Hippocampal formation (tissue), 2 donors: ENCODE measurements around the gene ARSB.
"Not testable (repeated sequence)": the region's sequence is repeated elsewhere in the genome, so short reads cannot be mapped to it uniquely, and the experiment has no call there.

Experiments used
- DNase-seq, 2 donors: peaks; one replicate each; lab custom pipeline; 2025; lab: John Stamatoyannopoulos, UW

ARSB gene

DNA sequence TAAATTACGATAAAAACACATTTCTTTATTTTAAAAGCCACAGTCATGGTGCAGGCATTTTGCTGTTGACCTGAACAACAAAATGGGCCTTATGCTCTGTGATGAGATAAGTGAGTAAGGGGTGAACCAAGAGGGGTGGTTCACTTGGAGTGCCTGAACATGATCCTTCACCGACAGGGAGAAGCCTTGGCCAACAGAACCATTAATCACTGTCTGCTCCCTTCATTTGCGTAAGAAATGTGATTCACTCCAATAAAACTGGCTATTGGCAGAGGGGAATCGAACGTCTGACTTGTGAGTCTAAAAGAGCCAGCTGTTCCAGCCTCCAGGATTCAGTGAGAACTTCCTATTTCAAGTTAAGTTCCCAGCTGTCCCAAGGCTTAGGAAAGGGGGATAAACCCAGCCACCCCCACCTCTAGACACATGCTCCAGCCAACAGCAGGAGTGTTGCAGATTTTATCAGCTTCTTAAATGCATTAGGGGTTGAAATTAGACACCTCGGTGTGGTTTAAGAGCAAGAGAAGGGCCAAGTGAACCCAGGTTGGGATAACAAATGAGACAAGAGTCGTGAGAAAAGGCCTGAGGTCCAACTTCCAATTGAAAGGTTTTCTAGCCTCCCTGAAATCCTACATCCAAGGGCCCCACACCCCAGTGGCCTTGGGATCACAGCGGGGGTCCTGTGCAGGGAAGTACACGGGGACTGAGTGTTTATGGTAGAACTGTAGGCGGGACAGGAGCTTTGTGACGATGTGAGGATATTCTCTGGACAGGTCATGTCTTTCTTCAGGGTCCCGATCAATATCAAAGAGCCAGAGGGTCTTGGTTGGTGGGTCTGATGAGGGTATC, 205.1 kb downstream of the ARSB start:
- no peak for DNase-seq

DNA sequence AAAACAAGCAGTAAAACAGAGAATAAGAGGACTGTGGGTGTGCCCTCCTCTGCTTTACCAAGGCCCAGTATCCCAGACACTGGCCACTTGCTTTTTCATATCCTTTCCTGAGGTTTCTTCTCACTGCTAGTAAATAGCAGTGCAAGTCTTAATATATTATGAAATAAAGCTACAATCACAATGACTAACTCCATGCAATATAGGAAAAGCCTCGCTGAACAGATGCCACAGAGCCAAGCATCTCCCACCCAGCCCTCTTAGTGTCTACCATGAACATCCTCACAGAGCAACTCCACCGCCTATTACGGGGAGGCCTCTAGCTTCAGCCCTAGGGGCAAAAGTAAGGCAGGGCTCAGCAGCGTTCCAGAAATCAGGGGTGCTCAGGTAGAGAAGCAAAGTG, 205.8 kb downstream of the ARSB start:
- no peak for DNase-seq

DNA sequence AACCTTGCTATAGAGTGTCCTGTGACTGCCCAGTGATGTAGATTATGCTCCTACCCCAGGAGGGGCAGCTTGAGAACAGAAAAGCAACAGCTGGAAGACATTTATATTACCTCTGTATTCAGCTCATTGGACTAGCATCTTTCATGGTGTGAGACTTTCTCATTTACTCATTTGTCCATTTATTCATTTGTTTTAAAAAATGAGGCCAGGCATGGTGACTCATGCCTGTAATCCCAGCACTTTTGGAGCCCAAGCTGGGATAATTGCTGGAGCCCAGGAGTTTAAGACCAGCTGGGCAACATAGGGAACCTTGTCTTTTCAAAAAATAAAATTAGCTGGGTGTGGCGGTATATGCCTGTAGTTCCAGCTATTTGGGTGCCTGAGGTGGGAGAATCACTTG, 206.6 kb downstream of the ARSB start:
- no peak for DNase-seq

DNA sequence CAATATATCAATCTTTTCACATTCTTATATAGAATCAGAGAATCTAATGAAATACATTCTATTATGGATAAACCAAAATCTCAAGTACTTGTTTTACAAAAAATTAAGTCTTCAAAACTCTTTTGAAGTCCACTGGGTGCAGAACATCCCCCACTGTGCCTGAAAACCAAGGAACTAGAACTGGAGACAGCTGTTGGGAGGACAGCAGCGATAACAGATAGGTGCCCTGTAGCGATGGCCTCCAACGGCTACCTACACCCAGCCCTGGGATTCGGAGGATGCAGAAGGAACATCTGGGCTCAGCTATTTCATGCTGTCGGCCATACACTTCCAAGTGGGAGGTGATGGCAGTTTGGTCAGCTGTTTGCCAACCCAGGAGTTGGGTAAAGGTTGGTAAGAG, 207.2 kb downstream of the ARSB start:
- DNase-seq: no peak

DNA sequence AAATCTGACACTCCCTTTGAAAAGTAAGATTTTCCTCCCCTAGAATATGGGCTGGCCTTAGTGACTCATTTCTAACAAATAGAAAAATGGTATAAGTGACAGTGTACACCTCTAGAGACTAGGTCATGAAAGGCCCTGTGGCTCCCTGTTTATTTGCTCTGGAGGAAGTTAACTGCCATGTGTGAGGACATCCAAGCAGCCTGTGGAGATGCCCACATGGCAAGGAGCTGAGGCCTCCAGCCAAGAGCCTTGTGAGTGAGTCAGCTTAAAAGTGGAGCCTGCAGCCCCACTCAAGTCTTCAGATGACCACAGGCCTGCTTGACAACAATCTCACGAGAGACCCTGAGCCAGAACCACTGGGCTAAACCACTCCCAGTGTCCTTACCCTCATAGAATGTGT, 208.5 kb downstream of the ARSB start:
- DNase-seq: no peak

DNA sequence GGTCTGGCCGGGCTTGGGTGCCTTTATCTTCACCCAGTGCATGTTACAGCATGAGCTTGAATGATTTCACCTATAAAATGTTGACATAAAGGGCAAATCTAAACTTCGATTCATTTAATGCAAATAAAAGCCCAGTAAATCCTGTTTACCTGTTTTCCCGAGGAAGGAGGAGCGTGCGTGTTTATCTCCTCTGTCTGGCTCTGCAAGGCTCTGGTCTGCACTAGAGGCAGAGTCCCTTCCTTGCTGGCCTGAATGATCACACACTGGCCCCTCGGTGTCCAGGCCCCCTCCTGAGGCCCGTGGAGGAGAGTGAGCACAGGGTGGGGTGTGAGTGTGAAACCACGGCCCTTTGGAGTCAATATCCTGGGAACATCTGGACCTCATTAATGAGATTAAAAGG, 211.5 kb downstream of the ARSB start:
- DNase-seq: no peak

DNA sequence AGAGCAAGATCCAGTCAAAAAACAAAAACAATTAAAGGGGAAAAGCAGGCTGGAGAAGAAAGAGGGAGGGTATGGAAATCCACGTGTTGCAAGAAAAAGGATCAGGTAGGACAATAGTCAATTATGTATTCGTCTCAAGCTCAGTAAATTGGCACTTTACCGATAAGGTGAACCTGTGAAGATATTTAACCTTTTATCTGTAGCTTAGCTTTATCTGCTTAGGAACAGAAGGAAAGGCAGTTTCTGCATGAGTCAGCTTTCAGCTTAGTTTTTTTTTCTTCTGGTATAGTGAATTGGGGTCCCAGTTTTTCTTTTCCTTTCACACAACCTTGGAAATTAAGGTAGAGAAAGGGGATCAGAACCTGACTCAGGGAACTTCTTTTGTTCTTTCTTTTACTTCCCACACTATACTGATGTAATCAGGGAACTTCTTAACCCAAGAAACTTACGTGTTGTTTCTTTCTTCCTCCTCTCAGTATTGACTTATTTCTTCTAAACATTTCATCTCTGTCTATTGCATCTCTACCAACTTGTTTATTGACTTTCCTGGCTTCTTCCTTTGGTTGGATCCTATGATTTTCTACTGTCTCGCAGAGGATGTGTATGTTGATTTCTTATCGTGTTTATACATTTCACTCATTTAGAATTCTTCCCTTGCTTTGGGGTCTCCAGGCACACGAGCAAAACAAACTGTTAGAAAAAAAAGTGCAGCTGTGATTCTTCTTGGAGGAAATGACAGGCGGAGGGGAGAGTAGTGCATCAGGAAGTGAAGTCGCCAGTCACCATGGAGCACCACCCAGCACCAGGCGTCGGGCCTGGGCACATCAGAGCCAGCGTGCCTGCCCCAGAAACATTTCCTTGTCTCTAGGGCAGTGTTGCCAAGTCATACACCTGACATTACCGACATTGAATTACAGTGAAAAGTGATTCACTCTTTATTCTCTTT, 213.6 kb downstream of the ARSB start:
- DNase-seq: no peak

DNA sequence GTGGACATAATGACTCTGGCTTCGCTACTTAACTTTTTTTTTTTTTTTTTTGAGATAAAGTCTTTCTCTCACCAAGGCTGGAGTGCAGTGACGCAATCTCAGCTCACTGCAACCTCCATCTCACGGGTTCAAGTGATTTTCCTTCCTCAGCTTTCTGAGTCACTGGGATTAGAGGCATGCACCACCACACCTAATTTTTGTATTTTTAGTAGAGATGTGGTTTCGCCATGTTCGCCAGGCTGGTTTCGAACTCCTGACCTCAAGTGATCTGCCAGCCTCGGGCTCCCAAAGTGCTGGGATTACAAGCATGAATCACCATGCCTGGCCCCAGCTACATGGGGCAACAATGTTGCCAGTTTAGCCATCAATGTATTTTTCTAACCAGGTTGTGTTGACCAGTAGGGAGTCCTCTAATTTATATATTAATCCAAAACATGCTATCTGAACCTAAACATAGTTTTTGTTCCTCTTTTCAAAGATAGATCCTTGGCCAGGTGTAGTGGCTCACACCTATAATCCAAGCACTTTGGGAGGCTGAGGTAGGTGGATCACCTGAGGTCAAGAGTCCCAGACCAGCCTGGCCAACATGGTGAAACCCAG, 216.2 kb downstream of the ARSB start:
- DNase-seq: no peak

DNA sequence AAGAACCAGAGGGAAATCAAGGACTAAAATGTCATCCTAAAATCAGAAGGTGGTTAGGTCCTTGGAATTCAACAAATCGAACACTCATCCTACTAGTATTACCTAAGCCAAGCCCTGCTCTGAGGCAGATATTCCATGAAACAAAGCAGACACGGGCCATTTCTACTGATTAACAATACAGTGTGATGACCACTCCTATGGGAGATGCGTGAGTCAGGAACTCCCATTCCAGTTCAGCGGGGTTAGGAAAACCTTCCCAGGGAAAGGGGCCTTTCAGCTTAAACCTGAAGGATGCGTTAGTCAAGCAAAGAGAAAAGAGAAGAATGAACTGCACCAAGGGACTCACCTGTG, 218.7 kb downstream of the ARSB start:
- DNase-seq: no peak

DNA sequence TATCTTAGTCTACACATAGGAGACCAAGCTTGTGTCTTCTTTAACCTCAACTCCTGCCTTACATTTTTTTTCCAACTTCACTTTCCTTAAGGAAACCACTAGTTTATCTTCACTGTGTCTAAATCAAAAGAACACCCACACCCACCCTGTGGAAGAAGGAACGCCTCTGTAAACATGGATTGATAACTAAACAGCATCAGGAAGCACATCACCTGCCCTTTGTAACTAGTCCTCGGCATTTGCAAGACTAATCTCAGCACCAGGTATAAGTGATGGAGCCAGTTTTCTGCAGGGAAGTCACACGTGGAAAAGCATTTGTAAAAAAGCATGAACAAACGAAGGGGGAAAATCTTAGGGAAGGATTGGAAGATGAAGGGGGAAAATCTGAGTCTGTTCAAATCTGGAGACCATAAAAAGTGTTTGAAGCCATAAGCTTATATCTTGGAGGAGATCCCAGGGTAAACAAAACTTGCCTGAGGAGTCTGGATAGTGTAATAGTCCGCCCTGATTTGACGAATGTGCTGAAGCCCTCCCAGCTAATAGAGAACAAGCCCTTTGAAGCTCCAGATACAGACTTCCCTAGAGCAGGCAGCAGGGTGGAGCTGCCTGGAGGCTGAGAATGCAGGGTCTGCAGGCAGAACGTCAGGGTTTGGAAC, 219.2 kb downstream of the ARSB start:
- no peak for DNase-seq

DNA sequence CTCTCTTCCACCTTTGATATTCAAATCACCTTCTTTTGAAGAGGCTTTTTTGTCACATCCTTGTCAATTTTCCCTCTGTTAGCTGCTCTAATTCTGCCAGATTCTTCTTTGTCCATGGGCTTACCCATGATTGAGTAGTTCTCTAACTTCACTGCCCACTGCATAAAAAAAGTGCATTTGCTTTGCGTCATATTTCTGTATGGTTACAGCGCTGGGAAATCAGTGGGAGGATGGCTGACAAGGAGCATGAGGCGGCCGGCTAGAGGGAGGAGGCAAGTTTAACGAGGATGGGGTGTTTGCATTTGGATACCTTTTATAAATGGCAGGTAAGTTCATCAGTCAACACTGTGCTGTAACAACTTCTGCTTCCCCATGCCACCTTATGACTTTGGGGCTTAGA, 220.0 kb downstream of the ARSB start:
- DNase-seq: no peak

DNA sequence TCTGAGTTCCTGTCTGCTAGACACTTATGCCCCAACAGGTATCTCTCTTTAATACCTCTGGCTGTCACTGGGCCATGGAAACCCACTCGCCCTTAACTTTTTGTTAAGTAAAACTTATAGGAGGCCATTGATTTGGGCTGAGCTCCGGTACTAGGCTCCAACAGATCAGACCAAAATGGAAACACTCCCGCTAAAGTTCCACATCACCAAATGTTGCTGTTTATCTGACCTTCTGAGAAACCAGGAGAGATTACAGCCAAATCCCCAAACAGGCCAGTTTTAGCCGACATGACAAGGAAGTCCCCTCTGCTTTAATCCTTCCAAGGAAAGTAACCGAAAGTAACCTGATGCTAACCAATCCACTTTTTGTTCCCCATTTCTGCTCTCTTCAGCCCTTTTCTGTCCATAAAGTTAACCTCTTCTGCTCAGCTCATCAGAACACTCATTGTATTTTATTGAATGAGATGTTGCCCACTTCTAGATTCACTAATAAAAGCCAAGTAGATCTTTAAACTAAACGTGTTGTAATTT, 221.4 kb downstream of the ARSB start:
- no peak for DNase-seq

DNA sequence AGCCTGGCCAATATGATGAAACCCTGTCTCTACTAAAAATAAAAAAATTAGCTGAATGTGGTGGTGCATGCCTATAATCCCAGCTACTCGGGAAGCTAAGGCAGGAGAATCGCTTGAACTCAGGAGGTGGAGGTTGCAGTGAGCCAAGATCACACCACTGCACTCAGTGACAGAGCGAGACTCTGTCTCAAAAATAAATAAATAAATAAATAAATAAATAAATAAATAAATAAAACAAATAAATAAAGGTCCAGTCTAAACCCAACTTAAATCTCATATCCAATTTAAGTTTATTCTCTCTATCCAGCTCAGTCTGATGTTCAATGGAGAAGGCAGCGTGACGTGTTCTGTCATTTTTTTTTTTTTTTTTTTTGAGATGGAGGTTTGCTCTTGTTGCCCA, 222.4 kb downstream of the ARSB start:
- not testable (repeated sequence) for DNase-seq

DNA sequence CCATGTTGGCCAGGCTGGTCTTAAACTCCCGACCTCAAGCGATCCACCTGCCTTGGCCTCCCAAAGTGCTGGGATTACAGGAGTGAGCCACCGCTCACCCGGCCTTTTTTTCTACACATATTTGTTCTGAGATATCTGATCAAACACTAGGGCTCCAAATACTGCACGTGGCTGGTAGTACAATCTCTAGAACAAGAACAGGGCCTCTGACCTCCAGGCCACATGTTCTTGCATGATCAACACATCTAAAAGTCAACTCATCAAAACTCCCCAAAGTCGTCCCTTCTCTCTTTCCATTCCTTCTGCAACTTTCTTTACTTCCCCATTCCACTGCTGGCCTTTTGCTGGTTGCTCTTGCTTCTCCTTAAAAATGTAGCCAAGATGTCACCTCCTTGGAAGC, 223.3 kb downstream of the ARSB start:
- no peak for DNase-seq

DNA sequence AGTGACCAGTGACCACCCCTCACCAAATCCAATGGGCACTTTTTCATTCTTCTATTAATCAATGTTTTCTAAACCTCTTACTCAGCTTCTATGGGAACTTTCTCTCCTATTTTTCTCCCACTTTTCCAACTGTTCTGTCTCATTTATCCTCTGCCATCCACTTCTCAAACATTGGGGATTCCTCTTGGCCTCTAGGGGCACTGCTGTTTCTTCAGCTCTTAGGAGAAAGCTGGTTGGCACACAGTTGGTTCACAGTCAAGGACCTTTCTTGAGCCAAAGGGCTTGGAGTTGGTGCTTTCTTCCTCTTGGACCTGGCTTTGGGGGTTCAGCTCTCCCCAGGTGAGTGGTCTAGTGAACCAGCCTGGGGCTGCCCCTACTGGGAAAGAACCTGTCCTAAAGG, 224.3 kb downstream of the ARSB start:
- no peak for DNase-seq

DNA sequence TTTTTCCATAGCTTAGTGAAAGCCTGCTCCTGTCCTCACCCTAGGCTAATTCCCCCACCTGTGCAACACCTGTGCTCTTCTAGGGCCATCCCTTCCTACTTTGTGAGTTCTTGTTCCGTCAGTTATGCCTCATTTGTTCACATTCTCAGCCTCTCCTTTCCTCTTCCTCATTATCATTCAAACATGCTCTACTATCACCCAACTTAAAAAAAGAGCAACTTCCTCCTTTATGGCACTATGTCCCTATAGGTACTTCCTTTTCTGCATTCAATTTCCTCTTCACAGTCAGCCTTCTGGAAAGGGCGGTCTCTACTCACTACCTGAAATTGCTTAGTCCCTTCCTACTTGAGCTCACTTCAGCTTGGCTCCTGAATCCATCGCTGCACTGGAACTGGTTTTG, 224.7 kb downstream of the ARSB start:
- no peak for DNase-seq

DNA sequence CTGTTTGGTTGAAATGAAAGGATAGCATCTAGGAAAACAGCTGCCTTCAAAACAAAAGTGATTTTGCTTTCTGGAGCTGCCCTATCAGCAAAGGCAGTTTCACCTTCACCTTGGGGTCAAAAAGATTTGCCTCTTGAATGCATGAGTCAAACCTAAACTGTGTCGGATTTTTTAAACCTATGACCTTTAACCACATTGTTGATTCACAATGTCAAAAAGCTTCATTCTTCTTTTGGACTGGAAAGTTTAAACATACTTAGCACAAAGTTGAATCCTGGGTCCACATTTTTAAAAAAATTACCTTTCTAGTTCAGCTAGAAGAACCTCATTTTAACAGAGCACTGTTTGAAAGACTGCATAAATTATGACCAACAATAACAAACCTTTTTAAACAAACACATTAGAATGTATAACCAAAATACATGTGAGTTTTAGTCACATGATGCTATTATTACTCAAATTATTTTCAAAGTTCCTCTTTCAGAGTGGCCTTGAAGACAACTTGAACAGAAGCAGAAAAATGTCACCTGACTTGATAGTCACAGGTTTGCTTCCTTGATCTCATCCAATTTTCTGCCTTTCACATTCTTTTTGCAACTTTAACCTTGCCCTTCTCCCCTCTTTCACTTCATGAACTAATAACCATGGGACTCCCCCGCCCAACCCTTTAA, 226.8 kb downstream of the ARSB start:
- no peak for DNase-seq

DNA sequence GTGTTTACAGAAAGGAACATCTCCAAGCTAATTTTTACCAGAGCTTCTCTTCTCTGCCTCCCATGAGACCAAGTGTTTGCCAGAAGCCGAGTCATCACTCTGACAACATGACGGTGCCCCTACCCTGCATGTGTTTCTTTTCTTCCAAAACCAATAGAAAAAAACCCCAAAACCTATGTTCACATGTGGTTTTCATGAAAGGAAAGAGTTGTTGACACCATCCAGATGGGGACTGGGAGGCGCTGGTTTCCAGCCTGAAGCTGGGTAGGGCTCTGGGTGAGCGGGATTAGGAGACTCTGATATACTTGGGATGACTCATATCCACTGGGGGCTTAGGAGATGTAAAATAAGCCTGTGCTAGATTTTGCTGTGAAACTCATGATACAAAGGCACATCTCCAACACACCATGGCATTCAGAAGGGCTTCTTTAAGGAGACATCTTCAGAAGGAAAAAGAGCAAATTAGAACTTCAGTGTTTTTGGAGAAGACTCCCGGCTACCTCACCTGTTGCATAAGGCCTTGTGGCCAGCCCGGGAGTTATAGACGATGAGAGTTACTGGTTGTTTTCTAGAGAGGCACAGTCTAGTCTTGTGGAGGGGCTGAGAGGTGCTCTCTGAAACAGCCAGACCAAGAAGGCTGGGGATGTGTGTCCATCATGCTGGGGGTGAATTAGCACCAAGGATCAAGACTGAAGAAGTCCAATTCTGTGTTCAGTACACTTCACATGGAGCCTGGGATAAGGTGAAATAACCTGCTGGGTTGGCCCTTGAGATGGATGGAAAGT, 227.6 kb downstream of the ARSB start:
- no peak for DNase-seq

DNA sequence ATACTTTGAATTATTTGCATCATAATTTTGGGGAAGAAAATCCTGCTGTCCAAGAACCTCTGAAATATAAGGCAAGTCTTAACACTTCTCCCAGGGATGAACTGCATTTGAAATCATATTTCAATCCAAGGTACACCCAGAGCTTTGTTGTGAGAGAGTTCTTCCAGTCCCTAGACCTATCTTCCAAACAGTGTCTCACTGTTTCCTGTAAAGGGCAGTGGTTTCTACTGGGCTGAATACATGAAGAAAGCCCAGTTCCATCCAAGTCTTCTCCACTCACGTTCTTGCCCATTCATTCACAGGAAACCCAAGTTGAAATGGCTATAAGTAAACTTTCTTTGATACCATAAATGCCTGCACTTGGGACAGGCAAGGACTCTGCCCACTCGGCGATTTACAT, 228.3 kb downstream of the ARSB start:
- DNase-seq: no peak

DNA sequence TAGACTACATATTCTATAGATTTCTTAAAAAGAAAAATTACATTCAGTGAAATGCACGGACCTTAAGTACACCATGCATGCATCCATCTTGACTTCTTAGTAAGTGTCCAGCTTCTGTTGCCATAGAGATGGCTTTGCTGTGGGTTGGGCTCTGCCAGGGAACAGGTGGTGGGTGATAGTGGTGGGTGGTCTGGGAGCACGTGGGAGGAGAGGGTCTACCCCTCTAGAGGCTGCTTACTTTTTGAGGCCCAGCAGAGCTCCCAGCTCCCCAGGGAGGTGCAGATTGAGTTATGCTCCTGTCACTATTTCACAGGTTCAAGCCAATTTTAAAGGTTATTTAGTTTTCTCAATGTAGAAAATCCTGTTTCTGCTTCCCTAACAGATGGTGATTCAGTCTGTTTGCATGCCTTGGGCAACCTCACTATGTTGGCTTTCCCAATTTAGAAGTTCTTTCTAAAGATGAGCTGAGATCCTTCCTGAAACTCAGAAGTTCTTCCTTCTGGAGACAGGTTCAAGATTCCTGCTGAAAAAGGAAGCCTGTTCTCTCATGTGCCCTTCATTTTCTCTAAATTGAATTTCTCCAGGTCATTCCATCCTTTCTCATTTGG, 229.2 kb downstream of the ARSB start:
- DNase-seq: peak in 1 of 2 donors; percentile 40
